HG02678 (cell line): ENCODE data around the gene DAB1.

Experiments used
- ATAC-seq: cut with Tn5 transposase; IDR thresholded peaks from one replicate; pipeline ENCODE4 v1.9.1; 2021; ENCODE audit warnings: mild to moderate bottlenecking, moderate library complexity; ENCODE audit not compliant: unreplicated experiment

Gene DAB1

DNA sequence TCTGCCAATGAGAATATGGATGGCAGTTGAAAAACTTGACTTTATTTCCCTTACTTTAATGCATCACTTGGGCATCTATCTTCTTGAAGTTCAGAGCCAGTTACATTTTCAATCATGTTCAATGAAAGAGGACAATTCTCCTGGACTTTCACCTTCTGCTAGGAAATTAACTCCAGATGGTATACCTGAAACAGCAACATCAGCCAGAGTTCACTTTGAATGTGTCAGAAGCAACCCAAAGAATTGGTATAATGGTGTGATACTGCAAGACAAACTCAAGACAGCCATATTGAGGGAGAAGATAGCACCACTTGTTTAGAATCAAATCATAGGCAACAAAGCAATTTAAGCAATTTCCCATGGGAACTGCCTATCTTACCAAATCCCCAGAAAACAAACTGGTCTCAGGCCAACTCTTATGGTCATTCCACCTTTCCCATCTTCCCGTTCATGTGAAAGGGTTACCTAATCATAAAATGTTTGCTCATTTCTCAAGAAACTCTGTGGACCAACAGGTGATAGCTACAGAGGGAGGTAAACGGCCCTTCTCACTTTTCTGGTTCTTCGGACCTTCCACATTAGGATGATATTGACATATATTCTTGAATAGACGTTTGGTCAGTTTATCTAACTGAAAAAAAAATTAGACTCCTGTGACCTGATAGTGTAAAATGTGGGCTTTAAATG is 428.3 kb downstream of the DAB1 start:
- no peak for ATAC-seq

DNA sequence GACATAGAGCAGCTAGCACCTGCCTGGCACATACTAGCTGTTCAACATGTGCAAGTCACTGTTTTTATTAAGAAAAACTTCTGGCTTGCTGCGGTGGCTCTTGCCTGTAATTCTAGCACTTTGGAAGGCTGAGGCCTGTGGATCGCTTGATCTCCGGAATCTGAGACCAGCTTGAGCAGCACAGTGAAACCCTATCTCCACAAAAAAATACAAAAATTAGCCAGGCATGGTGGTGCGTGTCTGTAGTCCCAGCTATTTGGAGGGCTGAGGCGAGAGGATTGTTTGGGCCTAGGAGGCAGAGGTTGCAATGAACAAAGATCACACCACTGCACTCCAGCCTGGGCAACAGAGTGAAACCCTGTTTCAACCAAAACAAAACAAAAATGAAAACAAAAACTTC is 430.4 kb downstream of the DAB1 start:
- no peak for ATAC-seq

DNA sequence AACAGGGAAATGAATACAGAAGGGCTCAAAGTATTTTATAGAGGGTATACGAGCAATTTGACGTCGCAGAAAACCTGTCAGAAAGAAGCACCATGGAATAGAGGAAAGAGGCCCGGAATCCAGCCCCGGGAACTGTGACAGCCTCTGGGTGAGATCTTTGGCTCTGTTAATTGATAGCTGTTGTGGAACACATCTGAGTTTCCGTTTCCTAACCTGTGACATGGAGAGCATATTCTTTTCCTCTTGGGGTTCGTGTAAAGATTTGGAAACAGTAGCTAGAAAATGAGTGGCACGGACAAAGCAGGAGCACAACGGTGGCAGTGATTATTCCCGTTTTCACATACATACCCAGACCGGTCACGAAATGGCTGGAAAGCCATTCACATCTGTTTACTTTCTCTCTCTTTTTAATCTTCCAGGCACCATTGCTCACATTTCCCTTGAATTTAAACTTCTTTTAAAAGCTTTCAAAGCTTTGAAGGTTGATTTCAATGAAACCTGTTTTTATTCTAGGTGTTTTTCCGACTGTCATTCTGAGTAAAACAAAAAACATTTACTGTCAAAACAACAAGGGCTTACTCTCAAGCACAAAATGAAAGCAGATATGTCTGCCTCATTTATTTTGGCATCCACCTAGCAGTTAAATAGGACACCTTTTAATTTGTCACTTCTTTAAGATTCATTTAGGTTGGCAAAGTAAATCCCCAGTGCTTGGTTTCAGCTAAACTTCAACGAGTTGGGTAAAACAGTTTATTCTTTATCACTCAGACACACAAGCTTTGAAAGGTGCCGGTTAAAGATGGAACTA is 431.3 kb downstream of the DAB1 start:
- no peak for ATAC-seq

DNA sequence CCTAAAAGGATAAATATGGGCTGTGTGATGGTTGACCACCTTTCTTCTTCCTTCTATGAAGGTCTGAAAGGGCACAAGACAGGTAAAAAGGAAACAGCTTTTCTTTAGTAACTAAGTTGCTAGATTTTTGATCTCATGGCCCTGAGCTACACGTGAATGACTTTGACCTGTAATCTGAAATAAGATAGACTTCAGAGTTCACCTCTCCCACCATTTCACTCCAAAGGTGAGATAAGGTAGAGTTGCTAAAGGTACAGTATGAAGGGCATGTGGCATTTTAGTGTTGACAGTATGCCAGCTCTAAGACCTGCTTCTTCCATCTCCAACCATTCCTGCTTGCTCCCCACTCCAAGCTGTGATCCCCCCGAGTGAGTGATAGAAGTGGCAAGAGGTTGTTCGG is 432.3 kb downstream of the DAB1 start:
- ATAC-seq = no peak

DNA sequence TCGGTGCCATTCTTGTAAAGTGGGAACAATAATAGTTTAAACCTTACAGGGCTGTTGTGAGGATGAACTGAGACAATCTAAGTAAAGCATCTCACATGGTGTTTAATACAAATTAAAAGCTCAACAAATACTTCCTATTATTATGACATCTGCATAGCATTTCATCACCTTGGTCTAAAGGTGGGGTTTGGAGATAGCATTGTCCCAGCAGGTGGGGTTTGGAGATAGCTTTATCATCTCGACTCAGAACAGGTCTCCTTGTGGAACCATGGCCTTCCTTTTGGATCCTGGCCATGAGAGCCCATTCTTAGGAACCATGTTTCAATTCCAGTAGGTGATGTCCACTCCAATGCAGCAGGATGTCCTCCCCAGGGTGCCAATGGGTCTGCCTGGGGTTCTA is 437.5 kb downstream of the DAB1 start:
- no peak for ATAC-seq

DNA sequence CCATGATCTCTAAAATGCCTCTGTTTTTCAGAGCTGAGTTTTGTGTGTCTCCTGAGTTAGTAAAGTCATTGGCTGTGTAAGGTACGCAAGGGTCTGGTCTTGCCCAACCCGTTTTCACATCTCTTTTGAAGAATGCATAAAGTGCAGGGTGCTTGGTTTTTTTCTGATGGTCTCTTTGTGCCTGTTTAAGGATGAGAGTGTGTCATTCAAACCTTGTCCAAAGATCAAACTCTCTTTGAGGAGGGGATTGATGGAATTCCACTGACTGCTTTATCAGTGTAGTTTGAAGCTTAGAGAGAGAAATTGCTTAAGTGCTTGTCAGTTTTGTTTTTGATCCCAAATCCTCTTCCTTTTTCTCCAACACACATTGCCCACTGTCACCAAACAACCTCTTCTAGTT is 438.0 kb downstream of the DAB1 start:
- ATAC-seq = no peak

DNA sequence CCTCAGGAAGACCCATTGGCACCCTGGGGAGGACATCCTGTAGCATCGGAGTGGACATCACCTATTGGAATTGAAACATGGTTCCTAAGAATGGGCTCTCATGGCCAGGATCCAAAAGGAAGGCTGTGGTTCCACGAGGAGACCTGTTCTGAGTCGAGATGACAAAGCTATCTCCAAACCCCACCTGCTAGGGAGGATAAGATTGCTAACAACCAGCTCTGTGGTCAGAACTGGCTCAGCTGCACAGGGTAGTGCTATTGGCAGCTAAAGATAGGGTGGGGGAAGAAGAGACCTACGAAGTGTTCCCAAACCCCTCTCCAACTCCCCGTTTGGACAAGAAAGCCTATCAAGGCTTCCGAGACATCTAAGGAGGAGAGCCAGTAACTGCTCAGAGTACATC is 440.4 kb downstream of the DAB1 start:
- ATAC-seq = no peak

DNA sequence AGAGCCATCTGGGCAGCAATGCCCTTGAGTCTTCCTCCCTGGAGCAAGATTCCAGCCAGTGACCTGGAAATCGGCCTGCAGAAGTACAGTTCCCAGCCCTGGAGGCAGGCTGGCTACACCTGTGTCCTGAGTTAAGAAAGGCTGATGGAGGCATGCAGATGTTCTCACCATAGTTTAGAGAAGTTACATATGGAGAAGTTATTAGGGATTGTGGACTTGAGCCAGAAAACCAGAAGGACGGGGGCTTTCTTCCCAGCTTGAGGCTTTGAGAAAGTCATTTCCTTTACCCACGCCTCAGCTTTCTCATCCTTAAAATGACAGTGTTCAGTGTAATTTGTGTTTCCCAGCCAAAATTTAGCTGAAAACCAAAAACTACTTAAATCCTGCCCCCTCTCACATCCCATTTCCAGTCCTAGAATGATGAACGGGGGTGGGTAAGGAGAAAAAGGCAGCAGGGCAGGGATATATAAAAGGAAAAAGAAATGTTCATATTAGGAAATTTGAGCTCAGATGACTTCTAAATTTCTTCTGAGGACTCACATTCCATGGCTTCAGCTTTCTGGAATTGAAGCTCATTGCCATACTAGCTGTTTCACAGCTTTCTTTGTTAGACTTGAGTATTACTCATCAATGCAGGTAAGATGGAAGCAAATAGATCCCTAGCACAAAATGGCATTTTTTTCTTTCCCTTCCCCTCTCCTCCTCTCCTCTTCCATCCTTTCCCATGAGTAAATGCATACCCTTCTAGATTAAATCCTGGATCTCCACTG is 443.7 kb downstream of the DAB1 start:
- no peak for ATAC-seq

DNA sequence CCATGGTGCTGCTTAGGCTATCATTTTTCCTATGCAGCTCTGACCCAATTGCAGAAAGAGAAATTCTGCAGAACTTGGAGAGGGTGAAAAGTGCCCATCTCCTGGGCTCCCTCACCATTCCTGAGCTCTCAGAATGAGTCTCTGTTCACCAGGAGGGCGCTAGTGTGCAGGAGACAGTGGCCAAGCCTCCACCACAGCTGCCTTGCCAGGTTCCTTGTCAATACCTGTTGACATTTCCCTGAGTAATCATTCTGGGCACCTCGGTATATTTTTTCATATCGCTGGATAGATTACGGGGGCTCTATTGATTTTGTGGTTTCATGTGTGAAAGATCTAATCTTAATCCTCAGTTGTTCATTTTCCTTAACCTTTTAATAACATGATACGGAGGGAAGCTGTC is 445.0 kb downstream of the DAB1 start:
- no peak for ATAC-seq

DNA sequence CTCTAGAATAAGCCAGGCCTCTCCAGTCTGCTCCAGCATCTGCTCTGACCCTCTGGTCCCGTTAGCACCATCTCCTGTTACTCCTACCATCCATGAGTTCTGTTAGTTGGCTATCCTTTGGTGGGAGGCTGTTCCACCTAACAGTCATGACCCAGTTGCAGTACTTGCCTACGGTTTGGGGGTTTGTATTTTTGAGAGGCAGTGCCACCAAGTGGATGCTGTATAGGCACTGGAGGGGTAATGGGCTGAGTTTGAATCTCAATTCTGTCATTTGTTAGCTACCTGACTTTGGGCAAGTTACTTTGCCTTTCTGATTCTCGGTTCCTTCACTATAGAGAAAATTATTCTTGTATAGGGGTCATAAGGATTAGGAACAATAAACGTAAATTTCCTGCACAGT is 445.9 kb downstream of the DAB1 start:
- ATAC-seq = no peak

DNA sequence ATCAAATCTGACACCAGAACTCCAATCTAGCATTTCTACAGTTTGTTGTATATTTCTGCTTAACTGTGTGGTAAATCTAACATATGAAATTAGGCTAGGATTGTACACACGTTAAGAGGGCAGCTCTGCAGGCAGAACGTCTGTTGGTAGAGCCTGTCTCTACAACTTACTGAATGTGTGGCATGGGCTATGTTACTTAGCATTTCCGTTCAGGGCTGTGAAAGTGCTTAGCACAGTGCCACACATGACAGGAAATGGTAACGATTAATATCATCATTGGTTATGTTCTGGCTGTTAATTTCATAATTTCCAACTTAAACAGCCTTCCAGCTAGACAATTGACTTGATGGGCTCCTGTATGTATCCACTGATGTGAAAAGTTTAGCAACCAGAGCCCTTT is 448.4 kb downstream of the DAB1 start:
- ATAC-seq = no peak

DNA sequence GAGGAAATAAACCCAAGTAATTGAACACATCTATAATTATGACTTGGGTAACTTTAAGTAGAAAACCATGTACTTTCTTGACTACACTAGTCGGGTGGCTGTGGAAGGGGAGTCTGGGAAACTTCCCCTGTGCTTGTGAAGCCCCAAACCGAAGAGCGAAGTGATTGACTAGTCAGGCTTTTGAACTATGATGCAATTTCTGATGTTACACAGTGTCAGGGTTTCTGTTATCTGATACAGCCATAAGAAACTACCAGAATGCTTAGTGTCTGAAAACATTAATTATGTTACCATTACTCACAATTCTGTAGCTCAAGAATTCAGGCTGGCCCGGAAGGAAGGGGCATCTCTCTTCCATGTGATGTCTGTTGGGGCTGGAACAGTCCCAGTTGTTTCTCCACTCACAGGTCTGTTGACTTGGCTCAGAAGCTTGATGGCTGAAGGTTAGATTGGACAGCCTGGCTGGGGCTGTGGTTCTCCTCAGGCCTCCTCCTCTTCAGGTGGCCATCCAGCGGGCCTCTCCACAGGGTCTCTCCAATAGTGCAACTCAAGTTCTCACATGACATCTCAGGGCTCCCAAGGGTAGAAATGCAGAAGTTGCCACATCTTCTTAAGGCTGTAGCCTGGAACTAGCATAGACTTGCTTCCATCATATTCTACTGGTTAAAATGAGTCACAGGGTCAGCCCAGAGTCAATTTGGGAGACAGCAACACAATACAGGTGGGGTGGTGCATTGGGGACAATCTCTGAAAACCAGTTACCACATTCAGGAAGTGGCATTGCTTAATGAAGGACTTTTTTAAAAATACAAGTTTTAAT is 449.7 kb downstream of the DAB1 start:
- no peak for ATAC-seq

DNA sequence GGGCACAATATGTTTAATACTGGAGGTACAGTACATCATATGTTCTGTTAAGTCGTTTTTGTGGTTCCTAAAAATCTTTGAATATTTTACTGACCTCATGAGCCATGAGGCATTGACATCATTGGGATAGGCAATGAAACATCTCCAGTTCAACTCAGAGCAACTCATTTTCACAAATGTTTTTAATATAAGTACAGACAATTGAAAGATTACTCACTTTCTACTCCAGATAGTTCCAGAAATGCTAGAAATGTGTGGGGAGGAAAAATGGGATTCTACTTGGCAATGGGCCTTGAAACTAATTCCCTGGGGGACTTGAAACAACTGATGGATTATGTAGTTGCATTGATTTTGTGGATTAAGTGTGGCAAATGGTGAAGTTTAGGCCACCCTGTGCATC is 450.9 kb downstream of the DAB1 start:
- no peak for ATAC-seq

DNA sequence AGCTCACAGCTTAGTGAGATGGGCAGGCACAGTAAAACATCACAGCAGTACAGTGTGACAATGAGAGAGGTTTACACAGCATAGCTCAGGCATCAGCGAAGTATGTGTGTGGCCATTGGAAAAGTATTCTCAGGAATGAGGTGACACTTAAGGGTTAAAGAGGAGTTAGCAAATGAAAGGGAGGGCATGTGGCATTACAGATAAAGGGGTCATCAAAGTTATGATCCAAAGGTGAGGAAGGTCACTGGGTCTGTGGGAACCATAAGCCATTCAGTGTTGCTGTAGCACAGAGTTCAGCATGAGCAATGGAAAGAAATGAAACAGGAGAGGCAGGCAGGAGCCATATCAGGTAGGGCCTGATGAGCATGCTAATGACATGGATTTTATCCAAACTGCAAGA is 453.6 kb downstream of the DAB1 start:
- ATAC-seq = no peak

DNA sequence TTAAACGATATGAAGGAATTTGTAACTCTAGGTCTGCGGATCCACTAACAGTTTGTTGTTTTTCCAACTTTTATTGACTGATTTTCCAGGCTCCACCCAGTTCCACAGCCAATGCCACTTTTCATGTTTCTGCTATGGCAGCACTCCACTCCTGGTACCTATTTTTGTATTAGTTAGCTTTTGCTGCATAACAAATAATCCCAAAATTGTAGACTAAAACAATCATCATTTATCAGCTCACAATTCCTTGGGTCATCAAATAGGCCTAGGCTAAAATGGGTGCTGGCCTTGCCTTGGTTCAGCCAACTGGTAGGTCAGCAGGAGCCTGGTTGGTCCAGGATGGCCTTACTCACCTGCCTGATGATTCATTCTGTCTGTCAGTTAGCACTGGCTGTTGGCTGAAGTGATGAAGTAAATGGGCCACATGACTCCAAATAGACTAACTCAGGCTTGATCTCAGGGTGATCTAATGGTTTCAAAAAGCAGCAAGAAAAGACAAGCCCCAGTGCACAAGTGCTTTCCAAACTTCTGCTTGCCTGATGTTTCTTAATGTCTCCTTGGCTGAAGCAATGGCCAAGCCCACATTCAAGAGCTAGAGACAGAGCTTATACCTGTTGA is 454.9 kb downstream of the DAB1 start:
- no peak for ATAC-seq

DNA sequence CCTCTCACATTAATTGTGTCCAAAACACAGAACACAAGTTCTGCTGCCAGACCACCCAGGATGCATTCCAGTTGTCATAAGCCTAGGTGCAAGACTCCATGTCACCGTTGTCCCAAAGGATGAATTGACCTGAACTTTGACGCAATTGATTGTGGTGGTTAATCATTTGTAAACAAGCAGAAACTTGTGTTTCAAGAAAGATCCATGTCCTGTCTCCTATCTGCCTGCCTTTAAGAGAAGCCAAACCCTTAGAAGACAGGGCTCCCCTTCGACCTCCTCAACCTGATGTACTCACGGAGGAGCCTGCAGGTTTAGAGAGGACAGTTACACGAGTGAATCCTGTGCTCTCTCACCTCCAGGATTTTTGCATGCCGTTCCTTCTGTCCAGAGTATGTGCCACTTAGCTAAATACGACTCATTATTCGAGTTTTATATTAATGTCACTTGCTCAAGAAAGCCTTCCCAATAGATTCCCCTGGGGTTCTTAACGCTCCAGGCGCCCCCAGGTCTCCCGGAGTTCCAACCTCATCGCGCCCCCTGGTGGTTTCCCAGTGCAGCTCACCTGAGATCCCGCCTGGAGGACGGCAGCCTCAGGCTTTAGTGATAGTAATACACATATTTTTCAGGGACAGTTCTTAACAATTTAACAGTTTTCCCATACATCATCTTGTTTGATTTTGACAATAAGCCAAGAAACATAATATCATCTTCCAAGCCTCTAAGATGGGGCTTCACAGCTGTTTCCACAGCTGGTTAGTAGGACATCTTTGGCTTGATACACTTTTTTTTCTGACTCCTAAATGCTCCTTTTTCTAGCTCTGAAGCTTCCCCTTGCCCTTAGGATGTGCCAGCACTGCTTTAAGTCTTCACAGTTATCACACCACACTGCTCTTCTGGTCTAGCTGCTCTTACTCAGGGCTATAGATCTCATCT is 455.7 kb downstream of the DAB1 start:
- no peak for ATAC-seq

DNA sequence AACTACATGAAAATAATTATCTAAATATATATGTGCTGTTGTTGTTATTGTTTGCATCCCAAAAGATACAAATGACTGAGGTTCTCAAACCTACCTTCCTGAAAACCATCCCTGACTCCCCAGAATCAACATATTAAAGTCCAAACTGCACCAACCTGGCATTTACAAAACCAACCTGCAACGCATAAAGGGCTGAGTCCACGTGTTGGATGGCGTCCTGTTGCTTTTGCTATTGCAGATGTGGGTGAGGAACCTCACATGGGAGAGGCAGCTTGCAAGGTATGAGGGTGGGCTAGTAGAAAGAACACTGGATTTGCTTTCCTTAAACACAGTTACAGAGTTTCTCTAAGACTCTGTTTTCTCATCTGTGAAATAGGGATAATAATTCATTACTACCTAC is 456.5 kb downstream of the DAB1 start:
- no peak for ATAC-seq

DNA sequence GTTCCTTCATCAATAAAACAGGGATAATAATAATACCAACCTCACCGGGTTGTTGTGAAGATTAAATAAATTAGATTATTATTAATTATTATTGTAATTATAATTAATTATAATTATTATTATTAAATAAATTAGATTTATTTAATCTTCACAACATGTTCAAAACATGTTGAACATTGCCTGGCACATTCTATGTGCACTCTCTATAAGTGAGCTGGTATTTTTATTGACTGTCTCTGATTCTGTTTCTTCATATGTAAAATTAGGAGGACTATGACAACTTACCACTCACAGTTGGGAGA is 457.2 kb downstream of the DAB1 start:
- ATAC-seq = no peak

DNA sequence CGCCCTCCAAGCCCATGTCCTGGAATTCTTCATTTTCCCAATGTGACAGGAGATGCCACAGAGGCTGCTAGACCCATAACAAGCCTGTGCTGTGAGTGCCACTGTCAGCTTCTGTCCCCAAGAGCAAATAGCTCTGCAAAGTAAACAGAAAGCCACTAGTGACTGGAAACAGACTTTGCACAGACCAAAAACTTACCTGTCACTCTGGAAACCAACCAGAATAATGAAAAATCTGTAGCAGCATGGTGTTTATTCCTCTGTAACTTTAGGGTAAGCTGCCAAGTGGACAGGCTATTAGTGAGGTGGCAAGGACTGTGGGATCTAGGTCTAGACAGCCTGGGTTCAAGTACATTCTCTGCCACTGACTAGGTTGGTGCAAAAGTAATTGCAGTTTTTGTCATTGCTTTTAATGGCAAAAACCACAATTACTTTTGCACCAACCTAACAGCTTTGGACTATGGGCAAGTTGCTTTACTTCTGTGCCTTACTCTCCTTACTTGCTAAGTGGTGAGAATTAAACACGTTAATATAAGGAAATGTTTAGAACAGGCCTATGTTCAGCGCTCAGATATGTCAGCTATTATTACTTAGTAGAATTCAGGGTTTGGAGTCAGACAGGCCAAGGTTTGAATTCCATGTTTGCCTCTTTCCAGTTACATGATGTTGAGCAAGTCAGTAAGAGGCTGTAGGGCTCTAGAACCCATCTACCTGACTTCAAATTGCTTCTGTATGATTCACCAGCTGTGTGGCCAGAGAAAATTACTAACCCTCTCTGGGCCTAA is 457.8 kb downstream of the DAB1 start, which contains the start of gene C8B:
TSS of gene C8B (minus strand) at position 100 of the 782 bp plus-strand sequence. CDS start at position 33, 67 bp downstream.
- ATAC-seq = no peak
